ENCODE results near the gene ROR2. TPM values are rescaled to one million over a fixed set of nuclear protein-coding genes. Genes with fewer than 3 reads are reported as not detected.

Gene ROR2
- polyA plus RNA-seq, 3 donors: not detected

- Mint-ChIP-seq H3K27me3 (ENCODE audit: low read depth in 3 of 3) (peaks cover 4 to 7% (median 6%) of the 10 kb centered on the region in 3 donors), H3K4me3 (no peak overlapping the region), H3K27ac (peak overlapping the region in 1 of 7 donors; percentile 6), H3K9me3 (peaks cover 13 to 28% (median 20%) of the 10 kb centered on the region in 7 donors), H3K36me3 (no peaks in the 10 kb centered on the region), H3K4me1 (peaks cover 26% of the 10 kb centered on the region)
- Histone ChIP-seq H3K4me2 (replicated peaks; ENCODE audit: extremely low read depth, low read length, poor library complexity, severe bottlenecking) (no peak overlapping the region), H2AFZ (ENCODE audit: insufficient read depth, low read depth, low read length, poor library complexity, severe bottlenecking) (no peak overlapping the region), H3K27ac (ENCODE audit: low read depth in 1 of 2, low read length in 2 of 2) (no peak overlapping the region), H3K4me3 (replicated peaks in 1 of 3; ENCODE audit: low read depth in 2 of 3, low read length in 3 of 3) (no peak overlapping the region), H3K27me3 (ENCODE audit: control insufficient read depth in 2 of 2, insufficient read depth in 2 of 2, low read length in 2 of 2) (no peaks in the 10 kb centered on the region), H3K9me3 (replicated peaks in 1 of 2; ENCODE audit: control insufficient read depth in 1 of 2, insufficient read depth in 1 of 2, low read length in 2 of 2) (peaks cover 0 to 19% of the 10 kb centered on the region in 2 donors), H4K20me1 (ENCODE audit: insufficient read depth, low read length) (no peaks in the 10 kb centered on the region), H3K79me2 (ENCODE audit: insufficient read depth, low read length) (no peaks in the 10 kb centered on the region), H3K36me3 (replicated peaks in 1 of 2; ENCODE audit: control insufficient read depth in 1 of 2, insufficient read depth in 2 of 2, low read length in 2 of 2) (no peaks in the 10 kb centered on the region), H3K9ac (ENCODE audit: insufficient read depth, low read length, poor library complexity, severe bottlenecking) (no peak overlapping the region), H3K4me1 (ENCODE audit: control insufficient read depth in 1 of 2, insufficient read depth in 2 of 2, low read length in 2 of 2) (peaks cover 17 to 19% of the 10 kb centered on the region in 2 donors)
- no peak for TF ChIP-seq CTCF (IDR thresholded peaks at IDR 0.05)
- intact Hi-C loops (cut with micrococcal nuclease): no loop called here
- WGBS (ENCODE audit: insufficient coverage): 86% methylated on average over 8 of the region's 12 CpGs
- no peak for DNase-seq
Measured at GRCh38 chr9:91515074-91515687, 434.8 kb downstream of the ROR2 start.

Small RNA genes within 50 kb of the gene (small RNA-seq; reads per million reads assigned to genes)
- not detected for gene MIR3910-1 (ENCODE audit: insufficient read length, low read depth)

Other genes with a start within 250 kb of the ROR2 start
- gene SPTLC1, start 165.2 kb upstream of the ROR2 start, polyA plus RNA-seq: 10 to 100 TPM; 37.4 to 92.4 (median 80.0) TPM